Activated T-helper 2 cell treated with anti-CD3 and anti-CD28 coated beads, Interferon-gamma antibody, Interleukin-2, Interleukin-4, amounts not matched to agents 10 μg/mL and 5 μg/mL and 100 μg/mL, durations not matched to agents 14 hours and 24 hours and 36 hours (primary cell): Measurements from ENCODE around the gene LLGL1. TPM values are rescaled to one million over a fixed set of nuclear protein-coding genes. Genes with fewer than 3 reads are reported as not detected.

Experiments used
- DNase-seq: peaks from one replicate; pipeline ENCODE4 v3.0.0; 2021; ENCODE audit warnings: low spot score
- H3K27ac Mint-ChIP-seq: one replicate; pipeline ENCODE4 v1.8.0; 2021; ENCODE audit warnings: mixed read lengths
- H3K27me3 Mint-ChIP-seq: one replicate; pipeline ENCODE4 v1.8.0; 2021; ENCODE audit warnings: low read depth, mixed read lengths
- H3K36me3 Mint-ChIP-seq: one replicate; pipeline ENCODE4 v1.8.0; 2021; ENCODE audit warnings: low read depth, mixed read lengths
- H3K4me1 Mint-ChIP-seq: one replicate; pipeline ENCODE4 v1.8.0; 2021; ENCODE audit warnings: low read depth, mixed read lengths
- H3K4me3 Mint-ChIP-seq: one replicate; pipeline ENCODE4 v1.8.0; 2021; ENCODE audit warnings: low read depth, mild to moderate bottlenecking, moderate library complexity, mixed read lengths
- H3K9me3 Mint-ChIP-seq: one replicate; pipeline ENCODE4 v1.8.0; 2021; ENCODE audit warnings: mixed read lengths
- intact Hi-C: fragments of 100-400 bp; cut with micrococcal nuclease; formaldehyde crosslinking; loops from one replicate; pipeline ENCODE4 v1.15.1; 2023
- total RNA-seq: library from RNA; stranded (reverse); gene quantifications from 2 replicates; pipeline ENCODE4 v1.2.3, GENCODE V29; 2022

LLGL1 gene
- total RNA-seq, 1 donor from 2014 or later: 23.0 TPM

DNA sequence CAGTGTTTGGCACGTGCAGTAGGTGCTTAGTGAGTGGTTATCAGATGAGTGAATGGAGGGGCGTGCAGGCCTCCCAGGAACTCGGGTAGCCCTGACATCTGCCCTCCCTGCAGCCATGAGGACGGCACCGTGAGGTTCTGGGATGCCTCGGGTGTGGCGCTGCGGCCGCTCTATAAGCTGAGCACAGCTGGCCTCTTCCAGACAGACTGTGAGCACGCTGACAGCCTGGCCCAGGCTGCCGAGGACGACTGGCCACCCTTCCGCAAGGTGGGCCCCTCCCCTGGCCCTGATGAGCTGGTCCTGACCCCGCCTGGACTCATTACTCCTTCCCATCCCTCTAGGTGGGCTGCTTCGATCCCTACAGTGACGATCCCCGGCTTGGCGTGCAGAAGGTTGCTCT is 11.1 kb downstream of the LLGL1 start:
- Mint-ChIP-seq H3K27me3 (no peaks in the 10 kb centered on the region), H3K9me3 (no peaks in the 10 kb centered on the region), H3K36me3 (peaks cover 14% of the 10 kb centered on the region), H3K27ac (no peak overlapping the region), H3K4me1 (peaks cover 4% of the 10 kb centered on the region), H3K4me3 (no peak overlapping the region)
- intact Hi-C loops: no loop called here
- DNase-seq: no peak

DNA sequence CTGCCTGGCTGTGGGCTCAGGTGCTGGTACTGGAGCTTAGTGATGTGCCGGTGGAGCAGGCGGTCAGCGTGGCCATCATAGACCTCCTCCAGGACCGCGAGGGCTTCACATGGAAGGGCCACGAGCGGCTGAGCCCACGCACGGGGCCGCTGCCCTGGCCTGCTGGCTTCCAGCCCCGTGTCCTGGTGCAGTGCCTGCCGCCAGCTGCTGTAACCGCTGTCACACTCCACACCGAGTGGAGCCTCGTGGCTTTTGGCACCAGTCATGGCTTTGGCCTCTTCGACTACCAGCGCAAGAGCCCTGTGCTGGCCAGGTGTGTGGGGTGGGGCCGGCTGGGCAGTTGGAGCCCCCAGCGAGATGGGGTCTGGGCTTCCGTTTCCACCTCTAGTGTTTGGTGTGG is 12.0 kb downstream of the LLGL1 start:
- Mint-ChIP-seq H3K9me3 (no peaks in the 10 kb centered on the region), H3K4me3 (no peak overlapping the region), H3K27me3 (no peaks in the 10 kb centered on the region), H3K27ac (no peak overlapping the region), H3K36me3 (peaks cover 14% of the 10 kb centered on the region), H3K4me1 (peaks cover 4% of the 10 kb centered on the region)
- intact Hi-C loops: no loop called here
- DNase-seq: no peak

DNA sequence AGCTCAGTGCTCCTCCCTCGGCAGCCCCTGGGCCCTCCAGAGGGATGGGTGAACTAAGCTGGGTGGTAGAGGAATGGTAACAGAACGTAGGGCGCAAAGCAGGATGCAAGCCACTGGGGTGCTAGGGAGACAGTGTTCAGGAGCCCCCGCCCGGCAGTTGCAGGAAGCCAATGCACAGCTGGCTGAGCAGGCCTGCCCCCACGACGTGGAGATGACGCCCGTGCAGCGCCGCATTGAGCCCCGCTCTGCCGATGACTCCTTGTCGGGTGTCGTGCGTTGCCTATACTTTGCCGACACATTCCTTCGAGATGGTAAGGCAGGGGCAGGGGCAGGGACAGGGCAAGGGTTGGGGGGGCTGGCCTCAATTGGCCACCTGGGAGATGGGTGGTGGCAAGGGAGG is 12.9 kb downstream of the LLGL1 start:
- Mint-ChIP-seq H3K27me3 (no peaks in the 10 kb centered on the region), H3K9me3 (no peaks in the 10 kb centered on the region), H3K4me3 (no peak overlapping the region), H3K36me3 (peaks cover 14% of the 10 kb centered on the region), H3K4me1 (peaks cover 4% of the 10 kb centered on the region), H3K27ac (no peak overlapping the region)
- intact Hi-C loops: no loop called here
- DNase-seq: no peak

DNA sequence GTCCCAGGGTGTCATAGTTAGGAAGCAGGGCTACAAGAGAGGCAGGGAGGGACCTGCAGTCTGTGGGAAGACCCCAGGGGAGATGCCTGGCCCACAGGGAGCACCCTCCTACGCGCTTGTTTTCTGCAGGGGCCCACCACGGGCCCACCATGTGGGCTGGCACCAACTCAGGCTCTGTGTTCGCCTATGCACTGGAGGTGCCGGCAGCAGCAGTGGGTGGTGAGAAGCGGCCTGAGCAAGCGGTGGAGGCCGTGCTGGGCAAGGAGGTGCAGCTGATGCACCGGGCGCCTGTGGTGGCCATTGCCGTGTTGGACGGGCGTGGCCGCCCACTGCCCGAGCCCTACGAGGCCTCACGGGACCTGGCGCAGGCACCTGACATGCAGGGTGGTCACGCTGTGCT is 15.0 kb downstream of the LLGL1 start:
- H3K4me1 Mint-ChIP-seq: peaks cover 4% of the 10 kb centered on the region
- no peaks in the 10 kb centered on the region for H3K9me3 Mint-ChIP-seq
- no peak for DNase-seq
- intact Hi-C loops: no loop called here
- no peaks in the 10 kb centered on the region for H3K27me3 Mint-ChIP-seq
- H3K36me3 Mint-ChIP-seq: peaks cover 16% of the 10 kb centered on the region
- H3K27ac Mint-ChIP-seq: no peak overlapping the region
- no peak overlapping the region for H3K4me3 Mint-ChIP-seq

DNA sequence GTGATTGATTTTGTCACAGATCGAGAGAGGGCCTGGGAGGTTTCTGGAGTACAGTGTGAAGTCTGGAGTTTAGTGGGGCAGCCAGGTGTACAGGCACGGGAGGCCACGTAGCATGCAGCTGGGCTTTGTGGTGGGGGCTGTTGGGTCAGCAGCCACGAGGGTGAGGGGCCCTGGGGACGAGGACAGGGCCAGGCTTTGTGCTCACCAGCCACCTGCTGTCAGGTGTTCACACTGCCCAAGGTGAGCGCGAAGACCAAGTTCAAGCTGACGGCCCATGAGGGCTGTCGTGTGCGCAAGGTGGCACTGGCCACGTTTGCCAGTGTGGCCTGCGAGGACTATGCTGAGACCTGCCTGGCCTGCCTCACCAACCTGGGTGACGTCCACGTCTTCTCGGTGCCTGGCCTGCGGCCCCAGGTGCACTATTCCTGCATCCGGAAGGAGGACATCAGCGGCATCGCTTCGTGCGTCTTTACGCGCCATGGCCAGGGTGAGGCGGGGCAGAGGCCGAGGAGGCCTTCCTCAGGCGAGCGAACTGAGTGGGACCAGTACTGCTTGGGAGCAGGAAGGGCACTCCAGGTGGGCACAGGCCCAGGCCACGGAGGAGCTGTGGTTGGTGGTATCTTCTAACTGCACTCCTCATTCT is 15.9 kb downstream of the LLGL1 start:
- no peaks in the 10 kb centered on the region for H3K4me1 Mint-ChIP-seq
- H3K36me3 Mint-ChIP-seq: peaks cover 17% of the 10 kb centered on the region
- H3K27me3 Mint-ChIP-seq: no peaks in the 10 kb centered on the region
- no peak for DNase-seq
- H3K27ac Mint-ChIP-seq: no peak overlapping the region
- intact Hi-C loops: no loop called here
- H3K9me3 Mint-ChIP-seq: no peaks in the 10 kb centered on the region
- no peak overlapping the region for H3K4me3 Mint-ChIP-seq

DNA sequence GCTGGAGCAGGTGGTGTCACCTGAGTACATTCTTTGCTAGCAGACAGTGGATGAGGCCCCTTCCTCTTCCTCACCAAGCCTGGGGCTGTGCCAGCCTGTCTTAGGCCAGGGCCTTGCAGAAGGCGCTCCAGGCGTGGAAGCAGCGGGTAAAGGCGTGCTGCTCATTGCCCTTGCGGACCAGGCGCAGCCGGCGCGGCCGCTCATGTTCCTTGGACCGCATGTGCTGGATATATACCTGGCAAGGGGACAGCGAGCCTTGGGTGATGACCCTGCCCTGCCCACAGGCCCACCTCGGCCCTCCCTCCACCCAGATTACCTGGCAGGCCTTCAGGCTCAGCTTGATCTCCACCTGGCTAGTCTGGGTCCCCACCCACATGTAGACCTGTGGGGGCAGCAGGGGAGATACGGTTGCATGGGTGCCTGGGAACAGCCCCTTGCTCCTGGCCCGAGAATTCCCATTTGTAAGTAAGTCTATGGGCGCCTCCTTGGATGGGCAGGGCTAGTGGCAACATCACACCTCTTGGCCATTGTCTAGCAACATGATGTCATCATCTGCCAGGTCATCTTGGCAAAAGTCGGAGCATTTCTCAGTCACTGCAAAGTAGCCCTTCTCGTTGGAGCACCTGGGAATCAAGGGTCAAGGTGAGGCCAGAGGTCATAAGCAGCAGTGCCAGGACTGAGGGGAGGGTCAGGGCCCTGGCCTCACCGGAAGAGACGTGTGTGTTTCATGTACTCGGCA is 19.8 kb downstream of the LLGL1 start:
- intact Hi-C loops: no loop called here
- Mint-ChIP-seq H3K36me3 (peaks cover 38% of the 10 kb centered on the region), H3K27ac (no peak overlapping the region), H3K4me3 (no peak overlapping the region), H3K9me3 (no peaks in the 10 kb centered on the region), H3K27me3 (no peaks in the 10 kb centered on the region), H3K4me1 (peaks cover 2% of the 10 kb centered on the region)
- no peak for DNase-seq

DNA sequence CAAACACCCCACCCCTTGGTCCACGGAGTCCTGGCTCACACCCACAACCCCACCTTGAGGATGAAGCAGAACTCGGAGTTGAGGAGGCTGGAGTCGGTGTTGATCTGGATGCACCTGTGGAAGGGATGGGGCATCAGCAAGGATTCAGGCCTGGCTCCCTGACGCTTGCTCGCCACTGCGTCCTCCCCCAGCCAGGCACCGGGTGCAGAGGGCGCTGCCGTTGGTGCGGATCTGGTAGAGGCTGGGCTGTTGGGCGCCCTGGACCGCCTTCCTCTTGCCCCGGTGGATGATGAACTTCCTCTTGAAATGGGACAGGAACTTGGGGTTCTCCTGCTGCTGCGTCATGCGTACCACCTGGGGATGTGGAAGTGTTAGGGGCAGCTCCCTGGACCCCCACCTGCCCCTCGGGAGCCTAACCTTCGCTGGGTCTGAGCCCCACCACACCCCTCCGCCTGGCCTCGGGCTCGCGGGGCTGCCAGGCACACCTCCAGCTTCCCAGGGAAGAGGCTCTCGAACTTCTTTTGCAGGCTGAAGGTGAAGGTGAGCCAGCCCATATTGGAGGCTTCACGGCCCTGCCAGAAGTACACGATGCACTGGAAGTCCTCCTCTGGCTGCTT is 20.8 kb downstream of the LLGL1 start:
- H3K27me3 Mint-ChIP-seq: no peaks in the 10 kb centered on the region
- H3K36me3 Mint-ChIP-seq: peaks cover 48% of the 10 kb centered on the region
- H3K4me3 Mint-ChIP-seq: no peak overlapping the region
- no peak for DNase-seq
- intact Hi-C loops: no loop called here
- no peaks in the 10 kb centered on the region for H3K9me3 Mint-ChIP-seq
- peaks cover 2% of the 10 kb centered on the region for H3K4me1 Mint-ChIP-seq
- no peak overlapping the region for H3K27ac Mint-ChIP-seq

DNA sequence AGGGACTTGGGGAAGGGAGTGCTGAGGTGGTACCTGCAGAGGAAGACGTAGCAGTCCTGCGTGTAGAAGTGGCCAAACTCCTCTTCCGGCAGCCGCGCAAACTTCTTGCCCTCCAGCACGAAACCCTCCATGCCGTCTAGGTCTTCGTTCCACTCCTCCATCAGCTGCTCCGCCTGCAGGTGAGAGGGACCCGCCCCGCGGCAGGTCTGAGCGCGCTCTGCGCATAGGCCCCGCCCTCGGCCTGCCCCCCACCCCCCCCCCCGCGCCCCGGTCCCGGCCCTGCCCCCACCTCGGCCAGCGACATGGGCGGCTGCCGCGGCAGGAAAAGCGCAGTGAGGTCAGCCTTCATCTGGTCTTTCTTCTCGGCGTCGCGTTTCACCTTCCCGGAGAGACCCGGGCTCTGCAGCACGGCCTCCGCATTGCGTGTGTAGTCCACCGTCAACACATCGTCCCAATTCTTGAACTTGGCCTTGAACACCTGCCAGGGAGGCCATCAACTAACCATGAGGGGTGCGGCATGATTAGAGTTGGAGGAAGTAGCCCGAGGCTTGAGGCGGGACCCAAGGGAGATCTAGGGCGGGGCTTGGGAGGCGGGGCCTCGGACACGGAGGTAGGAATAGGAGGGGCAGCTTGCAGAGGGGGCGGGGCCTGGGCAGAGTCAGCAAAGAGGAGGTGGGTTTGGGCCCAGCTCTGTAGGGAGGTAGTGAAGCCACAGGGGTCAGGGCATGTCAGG is 21.6 kb downstream of the LLGL1 start:
- Mint-ChIP-seq H3K36me3 (peaks cover 53% of the 10 kb centered on the region), H3K9me3 (no peaks in the 10 kb centered on the region), H3K4me3 (no peak overlapping the region), H3K4me1 (peaks cover 2% of the 10 kb centered on the region), H3K27ac (no peak overlapping the region), H3K27me3 (no peaks in the 10 kb centered on the region)
- intact Hi-C loops: no loop called here
- peak; percentile 33 for DNase-seq

DNA sequence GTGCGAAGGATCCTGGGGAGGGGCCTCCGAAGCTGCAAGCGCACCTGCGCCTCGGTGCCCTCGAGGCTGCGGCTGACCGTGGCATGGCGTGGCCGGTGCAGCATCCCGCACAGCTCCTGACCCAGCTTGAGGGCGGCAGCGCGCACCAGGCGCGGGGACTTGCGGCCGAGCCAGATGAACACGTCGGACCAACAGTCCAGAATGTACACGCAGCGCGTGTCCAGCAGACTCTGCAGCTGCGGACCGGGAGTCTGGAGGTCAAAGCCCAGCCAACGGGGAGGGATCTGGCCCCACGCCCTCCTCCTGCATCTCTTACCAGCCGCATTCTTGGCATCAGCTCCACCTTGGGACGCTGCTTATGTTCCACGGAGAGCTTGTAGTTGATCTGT is 22.2 kb downstream of the LLGL1 start:
- Mint-ChIP-seq H3K4me1 (peaks cover 2% of the 10 kb centered on the region), H3K4me3 (no peak overlapping the region), H3K9me3 (no peaks in the 10 kb centered on the region), H3K27me3 (no peaks in the 10 kb centered on the region), H3K27ac (no peak overlapping the region), H3K36me3 (peaks cover 57% of the 10 kb centered on the region)
- intact Hi-C loops: no loop called here
- DNase-seq: no peak

DNA sequence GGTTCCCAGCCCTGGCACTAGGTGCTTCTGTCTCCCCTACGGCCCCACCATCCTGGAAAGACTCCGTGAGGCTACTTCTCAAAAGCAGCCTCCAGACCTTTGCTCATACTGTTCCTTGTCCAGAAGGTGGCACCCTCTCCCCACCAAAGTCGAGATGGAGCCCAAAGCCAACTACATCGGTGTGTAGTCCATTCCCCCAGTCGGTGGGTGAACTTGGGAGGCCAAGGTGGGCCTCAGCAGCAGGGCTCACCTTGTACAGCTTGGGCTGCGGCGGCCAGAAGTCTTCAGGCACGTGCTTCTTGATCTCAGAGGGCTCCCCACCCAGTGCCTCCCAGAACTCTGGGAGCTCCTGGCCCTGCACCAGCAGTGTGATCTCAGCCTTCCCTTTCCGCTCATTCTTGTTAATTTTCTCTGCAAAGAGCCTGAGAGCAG is 22.9 kb downstream of the LLGL1 start:
- no peak overlapping the region for H3K27ac Mint-ChIP-seq
- intact Hi-C loops: no loop called here
- no peak overlapping the region for H3K4me3 Mint-ChIP-seq
- no peaks in the 10 kb centered on the region for H3K9me3 Mint-ChIP-seq
- peak; percentile 60 for DNase-seq
- peaks cover 64% of the 10 kb centered on the region for H3K36me3 Mint-ChIP-seq
- H3K4me1 Mint-ChIP-seq: peaks cover 2% of the 10 kb centered on the region
- no peaks in the 10 kb centered on the region for H3K27me3 Mint-ChIP-seq

DNA sequence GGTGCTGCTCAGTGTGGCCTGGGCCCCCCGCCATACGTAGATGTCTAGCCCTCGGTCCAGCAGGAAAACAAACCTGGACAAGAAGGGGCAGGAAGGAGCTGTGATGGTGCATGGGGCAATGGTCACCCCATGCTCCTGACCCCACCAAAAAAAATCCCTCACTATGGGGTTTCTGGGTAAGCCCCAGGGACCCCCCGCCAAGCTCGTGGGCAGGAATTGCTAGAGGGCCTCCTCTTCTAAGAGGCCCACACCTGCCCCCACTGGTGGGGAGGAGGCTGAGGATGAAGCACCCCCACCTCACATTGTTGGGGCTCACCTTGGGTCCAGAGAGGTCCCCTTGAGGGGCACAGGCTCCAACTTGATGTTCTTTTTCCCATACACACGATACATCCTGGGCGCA is 23.4 kb downstream of the LLGL1 start:
- peaks cover 2% of the 10 kb centered on the region for H3K4me1 Mint-ChIP-seq
- intact Hi-C loops: no loop called here
- H3K36me3 Mint-ChIP-seq: peaks cover 69% of the 10 kb centered on the region
- H3K4me3 Mint-ChIP-seq: no peak overlapping the region
- H3K27ac Mint-ChIP-seq: no peak overlapping the region
- H3K9me3 Mint-ChIP-seq: no peaks in the 10 kb centered on the region
- no peaks in the 10 kb centered on the region for H3K27me3 Mint-ChIP-seq
- no peak for DNase-seq

DNA sequence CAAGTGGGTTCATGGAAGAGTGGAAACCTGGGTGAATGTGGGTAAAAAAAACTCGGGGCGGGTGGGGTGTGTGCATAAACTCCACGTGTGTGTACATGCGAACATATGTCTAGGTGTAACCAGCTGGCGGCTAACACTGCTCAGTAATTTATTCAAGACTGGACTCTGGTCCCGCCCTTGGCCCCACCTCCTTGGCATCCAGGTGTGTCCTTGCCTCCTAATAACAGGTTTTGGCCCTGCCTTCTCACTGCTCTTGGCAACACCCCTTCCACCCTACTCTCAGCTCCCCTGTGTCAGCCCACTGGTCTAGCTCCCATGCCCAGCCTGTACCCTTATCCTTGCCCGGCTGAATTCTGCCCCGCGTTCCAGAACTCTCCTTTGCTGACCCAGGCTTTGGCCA is 24.8 kb downstream of the LLGL1 start:
- Mint-ChIP-seq H3K9me3 (no peaks in the 10 kb centered on the region), H3K27me3 (no peaks in the 10 kb centered on the region), H3K4me3 (no peak overlapping the region), H3K36me3 (peaks cover 78% of the 10 kb centered on the region), H3K27ac (no peak overlapping the region), H3K4me1 (peaks cover 2% of the 10 kb centered on the region)
- no peak for DNase-seq
- intact Hi-C loops: no loop called here

DNA sequence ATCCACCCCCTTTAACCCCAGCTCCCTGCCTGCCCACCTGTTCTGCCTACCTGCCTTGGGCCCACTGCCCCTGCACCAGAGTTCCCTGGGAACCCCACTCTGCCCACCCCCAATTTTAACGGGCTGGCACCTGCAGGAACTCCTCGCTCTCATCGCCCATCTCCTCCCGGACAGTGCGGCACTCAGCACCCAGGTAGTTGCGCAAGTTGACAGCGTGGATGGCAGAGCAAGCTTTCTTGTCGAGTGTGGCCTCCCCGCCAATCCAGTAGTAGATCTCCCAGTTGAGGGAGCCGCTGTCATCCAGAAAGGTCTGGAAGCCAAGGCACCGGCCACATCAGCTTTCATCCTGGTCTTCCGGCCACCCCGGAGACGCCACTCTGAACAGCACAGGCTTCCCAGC is 25.3 kb downstream of the LLGL1 start:
- peaks cover 79% of the 10 kb centered on the region for H3K36me3 Mint-ChIP-seq
- H3K27ac Mint-ChIP-seq: no peak overlapping the region
- peaks cover 2% of the 10 kb centered on the region for H3K4me1 Mint-ChIP-seq
- intact Hi-C loops: no loop called here
- H3K27me3 Mint-ChIP-seq: no peaks in the 10 kb centered on the region
- H3K4me3 Mint-ChIP-seq: no peak overlapping the region
- no peaks in the 10 kb centered on the region for H3K9me3 Mint-ChIP-seq
- DNase-seq: no peak
